Caco-2 (cell line): ENCODE results near the gene NKX2-3. TPM values are rescaled to one million over a fixed set of nuclear protein-coding genes. Genes with fewer than 3 reads are reported as not detected.

Experiments
- BruUV-seq: library from RNA; stranded (reverse); fragments of 400-500 nt; replicated peaks from 2 replicates; lab custom pipeline; 2021; lab: Mats Ljungman, UMichigan
- CTCF ChIA-PET: fragments of 300-600 bp; sonication (Branson Sonifier 250); formaldehyde crosslinking; loops from one replicate; lab custom pipeline; 2022; ENCODE audit warnings: antibody characterized with exemption; lab: Charles Lee
- POLR2A ChIA-PET: fragments of 300-600 bp; sonication (Branson Sonifier 250); formaldehyde crosslinking; loops from one replicate; lab custom pipeline; 2022; ENCODE audit warnings: antibody characterized with exemption; lab: Charles Lee
- DNase-seq, 2 experiments: peaks; one replicate each; pipeline versions ENCODE4 v3.0.0 to v3.0.0-alpha.2; 2020 to 2022
- H3K27me3 ChIP-seq: replicated peaks from 2 replicates; pipeline ENCODE4 v1.6.0; 2011; ENCODE audit warnings: low read length; ENCODE audit not compliant: control insufficient read depth, insufficient read depth
- H3K36me3 ChIP-seq: 2 replicates; pipeline ENCODE4 v1.5.1; 2011; ENCODE audit warnings: low read length; ENCODE audit not compliant: control insufficient read depth, insufficient read depth
- H3K4me1 ChIP-seq: fragments of 250-450 bp; sonication (Bioruptor Pico); 2 replicates; pipeline ENCODE4 v1.5.1; 2020; ENCODE audit warnings: mild to moderate bottlenecking
- H3K4me3 ChIP-seq: 2 replicates; pipeline ENCODE4 v1.5.1; 2011; ENCODE audit warnings: low read depth, mild to moderate bottlenecking, control low read depth, low read length
- H3K9me3 ChIP-seq: fragments of 250-450 bp; sonication (Bioruptor Pico); 2 replicates; pipeline ENCODE4 v1.5.1; 2020; ENCODE audit warnings: mild to moderate bottlenecking, moderate library complexity
- H3K27ac Mint-ChIP-seq: one replicate; pipeline ENCODE4 v1.8.0; 2022; ENCODE audit warnings: mixed read lengths; ENCODE audit not compliant: unreplicated experiment
- H3K27me3 Mint-ChIP-seq: one replicate; pipeline ENCODE4 v1.8.0; 2022; ENCODE audit warnings: mixed read lengths; ENCODE audit not compliant: insufficient read depth, unreplicated experiment
- H3K36me3 Mint-ChIP-seq: one replicate; pipeline ENCODE4 v1.8.0; 2022; ENCODE audit warnings: mild to moderate bottlenecking, mixed read lengths; ENCODE audit not compliant: insufficient read depth, unreplicated experiment
- H3K4me1 Mint-ChIP-seq: one replicate; pipeline ENCODE4 v1.8.0; 2022; ENCODE audit warnings: low read depth, mixed read lengths; ENCODE audit not compliant: unreplicated experiment
- H3K4me3 Mint-ChIP-seq: one replicate; pipeline ENCODE4 v1.8.0; 2022; ENCODE audit warnings: mild to moderate bottlenecking, moderate library complexity, mixed read lengths; ENCODE audit not compliant: unreplicated experiment
- H3K9me3 Mint-ChIP-seq: one replicate; pipeline ENCODE4 v1.8.0; 2022; ENCODE audit warnings: mixed read lengths; ENCODE audit not compliant: unreplicated experiment
- CTCF ChIP-seq, 2 experiments: fragments of 200-600 bp in 1 of 2; IDR thresholded peaks; 1 replicate in 1 of 2; 2 replicates in 1 of 2; pipeline versions ENCODE4 v1.5.1 to v1.8.0; 2011 to 2022; ENCODE audit warnings: antibody characterized with exemption in 1 of 2, control low read depth in 1 of 2, inconsistent platforms in 1 of 2, low read depth in 1 of 2, low read length in 1 of 2, mild to moderate bottlenecking in 1 of 2, moderate library complexity in 1 of 2; ENCODE audit not compliant: insufficient read depth in 1 of 2, severe bottlenecking in 1 of 2, unreplicated experiment in 1 of 2
- intact Hi-C: fragments of 100-400 bp; cut with micrococcal nuclease; formaldehyde crosslinking; loops from one replicate; pipeline ENCODE4 v1.10.0; 2022; ENCODE audit not compliant: unreplicated experiment
- total RNA-seq: library from RNA; stranded (reverse); gene quantifications from 2 replicates; pipeline ENCODE4 v1.2.3, GENCODE V29; 2022

Gene NKX2-3
- total RNA-seq, 1 experiment from 2014 or later = 0.43 TPM

DNA sequence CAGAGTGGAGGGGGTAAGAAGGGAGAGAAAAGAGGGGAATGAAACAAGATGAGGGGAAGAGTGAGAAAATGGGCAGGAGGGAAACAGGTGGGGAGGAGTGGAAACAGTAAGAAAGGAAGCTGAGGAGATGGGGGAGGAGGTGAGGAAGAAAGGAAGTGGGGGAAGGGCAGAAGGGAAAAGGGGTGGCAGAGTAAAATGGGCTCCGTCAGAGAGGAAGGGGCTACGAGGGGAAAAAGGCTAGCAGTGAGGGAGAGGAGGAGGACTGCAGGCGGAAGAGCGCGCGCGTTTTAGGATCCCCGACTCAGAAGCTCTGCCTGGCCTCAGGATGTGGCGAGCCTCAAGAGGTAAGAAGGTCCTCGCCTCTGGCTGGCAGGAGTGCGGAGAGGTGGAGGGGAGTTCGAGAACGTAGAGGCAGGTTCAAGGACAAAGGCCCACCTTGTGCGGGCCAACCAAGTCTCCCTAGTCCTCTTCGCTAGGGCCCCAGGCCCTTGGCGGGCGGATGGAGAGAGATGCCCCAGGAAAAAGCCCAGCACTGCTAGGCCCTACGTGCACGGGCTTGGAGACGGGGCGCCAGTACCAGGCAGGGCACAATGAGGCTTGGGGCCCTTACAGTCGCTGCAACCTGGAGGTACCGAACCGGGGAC, 5.8 kb upstream of the NKX2-3 start:
- Histone ChIP-seq H3K36me3 (no peaks in the 10 kb centered on the region), H3K4me3 (no peak overlapping the region), H3K4me1 (peaks cover 9% of the 10 kb centered on the region; the same call in 1 of the 2 replicates), H3K27me3 (no peaks in the 10 kb centered on the region; the same call in 1 of the 2 replicates), H3K9me3 (no peaks in the 10 kb centered on the region)
- ChIA-PET CTCF (no interaction called here), POLR2A (no interaction called here)
- Mint-ChIP-seq H3K36me3 (peaks cover 5% of the 10 kb centered on the region), H3K9me3 (no peaks in the 10 kb centered on the region), H3K4me3 (no peak overlapping the region), H3K27ac (no peak overlapping the region), H3K27me3 (peaks cover 5% of the 10 kb centered on the region), H3K4me1 (peaks cover 19% of the 10 kb centered on the region)
- no peak for TF ChIP-seq CTCF (IDR thresholded peaks at IDR 0.05; ENCODE audit: insufficient read depth in 1 of 2, low read depth in 1 of 2, low read length in 1 of 2, severe bottlenecking in 1 of 2, unreplicated experiment in 1 of 2)
- DNase-seq = no peak
- intact Hi-C loops = no loop called here
- BruUV-seq = no TSS peak

DNA sequence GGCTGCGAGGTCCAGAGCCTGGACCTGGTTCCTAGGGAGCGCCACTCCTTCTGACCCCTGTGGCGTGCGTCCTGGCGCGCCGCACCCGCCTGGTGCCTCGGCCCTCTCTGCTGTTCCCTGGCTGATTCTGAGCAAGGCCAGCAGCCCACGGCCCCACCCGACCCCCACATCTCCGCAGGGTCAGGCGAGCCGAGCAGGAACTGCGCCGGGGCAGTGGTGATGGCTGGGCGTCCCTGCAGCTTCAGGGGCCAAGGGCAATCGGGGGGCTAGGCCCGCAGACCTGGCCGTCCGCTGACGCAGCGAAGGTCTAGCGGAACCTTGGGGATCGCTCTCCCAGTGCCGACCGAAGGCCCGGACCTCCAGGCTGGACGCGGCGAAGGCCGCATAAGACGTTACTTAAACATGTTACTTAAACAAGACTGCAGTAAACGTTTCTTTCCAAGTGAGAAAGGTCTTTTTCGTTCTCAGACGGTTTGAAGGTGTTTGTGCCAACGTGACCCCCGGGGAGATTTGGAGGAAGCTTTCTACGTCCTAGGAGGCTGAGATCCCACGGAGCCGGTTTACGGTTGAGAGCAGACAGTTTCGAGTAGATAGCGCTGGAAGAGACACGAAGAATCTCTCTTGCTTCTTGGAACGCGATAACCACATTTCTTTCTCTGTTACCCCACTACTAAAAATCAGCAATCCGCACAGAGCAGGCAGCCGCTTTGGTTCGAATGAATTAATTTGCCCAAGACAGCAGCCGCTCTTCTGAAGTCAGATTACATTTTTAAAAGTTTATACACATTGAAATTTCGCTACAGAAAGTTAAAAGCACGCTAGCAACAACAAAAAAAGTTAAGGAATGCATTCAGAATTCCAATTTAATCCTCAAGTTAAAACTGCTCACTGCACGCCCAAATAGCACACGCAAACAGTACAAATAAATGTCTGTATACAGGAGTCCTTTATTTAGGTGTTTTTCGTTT, 4.9 kb upstream of the NKX2-3 start:
- peaks cover 25% of the 10 kb centered on the region for H3K4me1 Mint-ChIP-seq
- intact Hi-C loops = no loop called here

More for the DNA sequence above, 4.9 kb upstream of the NKX2-3 start:
- Histone ChIP-seq H3K9me3 (no peaks in the 10 kb centered on the region), H3K36me3 (no peaks in the 10 kb centered on the region), H3K4me1 (peaks cover 9% of the 10 kb centered on the region; the same call in 1 of the 2 replicates), H3K27me3 (no peaks in the 10 kb centered on the region), H3K4me3 (no peak overlapping the region)
- ChIA-PET POLR2A (no interaction called here), CTCF (no interaction called here)
- BruUV-seq = no TSS peak
- no peak overlapping the region for H3K27ac Mint-ChIP-seq
- no peak for DNase-seq
- peaks cover 9% of the 10 kb centered on the region for H3K36me3 Mint-ChIP-seq
- peaks cover 5% of the 10 kb centered on the region for H3K27me3 Mint-ChIP-seq
- no peaks in the 10 kb centered on the region for H3K9me3 Mint-ChIP-seq
- no peak for TF ChIP-seq CTCF (IDR thresholded peaks at IDR 0.05; ENCODE audit: insufficient read depth in 1 of 2, low read depth in 1 of 2, low read length in 1 of 2, severe bottlenecking in 1 of 2, unreplicated experiment in 1 of 2)
- no peak overlapping the region for H3K4me3 Mint-ChIP-seq
